A673 (cell line): ENCODE measurements around the gene TEX2. TPM values are rescaled to one million over a fixed set of nuclear protein-coding genes. Genes with fewer than 3 reads are reported as not detected.

ENCODE experiments used
- total RNA-seq: library from RNA; stranded (reverse); gene quantifications from 2 replicates; pipeline ENCODE4 v1.2.3, GENCODE V29; 2021

Gene TEX2
- total RNA-seq, 1 experiment from 2014 or later = 16.1 TPM

Other genes with a start within 250 kb of the TEX2 start
- 0.99 and 1.2 TPM in 2 replicates for gene ICAM2, start 242.6 kb downstream of the TEX2 start, total RNA-seq
- gene ERN1, start 133.1 kb downstream of the TEX2 start, total RNA-seq = 6.7 and 8.0 TPM in 2 replicates
- gene PECAM1, start 127.6 kb upstream of the TEX2 start, total RNA-seq = 0.39 and 0.60 TPM in 2 replicates
- gene MILR1, start 185.9 kb upstream of the TEX2 start, total RNA-seq = not detected in 2 replicates
- 25.6 and 31.5 TPM in 2 replicates for gene POLG2, start 233.8 kb upstream of the TEX2 start, total RNA-seq
- 867 and 911 TPM in 2 replicates for gene DDX5, start 243.0 kb upstream of the TEX2 start, total RNA-seq
- gene CEP95, start 243.7 kb upstream of the TEX2 start, total RNA-seq = 66.8 and 72.9 TPM in 2 replicates